Occipital lobe (tissue), 2 donors: ENCODE measurements around the gene ANKRD33B. TPM values are rescaled to one million over a fixed set of nuclear protein-coding genes. Genes with fewer than 3 reads are reported as not detected.
"Not testable (repeated sequence)": the region's sequence is repeated elsewhere in the genome, so short reads cannot be mapped to it uniquely, and the experiment has no call there.

Source experiments
- DNase-seq: peaks from one replicate; lab custom pipeline; 2025; lab: John Stamatoyannopoulos, UW
- total RNA-seq: library from RNA; depleted of rRNA; stranded (reverse); fragments of >200 nt; gene quantifications from one replicate; pipeline ENCODE4 v1.2.3, GENCODE V29; 2014

The ANKRD33B gene
- total RNA-seq, 1 donor from 2014 or later: 4.2 TPM

GRCh38 chr5:10635257-10635866 lies 71.5 kb downstream of the ANKRD33B start:
- DNase-seq: no peak

GRCh38 chr5:10635867-10636350 lies 72.0 kb downstream of the ANKRD33B start:
- DNase-seq: no peak

GRCh38 chr5:10636363-10637142 lies 72.7 kb downstream of the ANKRD33B start:
- DNase-seq: no peak

- no peak for DNase-seq
Measured at GRCh38 chr5:10637944-10638343, 74.1 kb downstream of the ANKRD33B start.

- not testable (repeated sequence) for DNase-seq
Measured at GRCh38 chr5:10638723-10639122, 74.9 kb downstream of the ANKRD33B start.

GRCh38 chr5:10639846-10640368 lies 76.0 kb downstream of the ANKRD33B start:
- DNase-seq: no peak

- no peak for DNase-seq
Measured at GRCh38 chr5:10642367-10642766, 78.5 kb downstream of the ANKRD33B start.

GRCh38 chr5:10644192-10644591 lies 80.3 kb downstream of the ANKRD33B start:
- DNase-seq: no peak

- DNase-seq: no peak
Measured at GRCh38 chr5:10645146-10645545, 81.3 kb downstream of the ANKRD33B start.

- DNase-seq: no peak
Measured at GRCh38 chr5:10645671-10646070, 81.8 kb downstream of the ANKRD33B start.

- DNase-seq: no peak
Measured at GRCh38 chr5:10647640-10648039, 83.8 kb downstream of the ANKRD33B start.

- DNase-seq: no peak
Measured at GRCh38 chr5:10648806-10649665, 85.2 kb downstream of the ANKRD33B start.

GRCh38 chr5:10649666-10650380 lies 86.0 kb downstream of the ANKRD33B start:
- no peak for DNase-seq

- no peak for DNase-seq
Measured at GRCh38 chr5:10652151-10652550, 88.3 kb downstream of the ANKRD33B start.

- DNase-seq: no peak
Measured at GRCh38 chr5:10652606-10653005, 88.7 kb downstream of the ANKRD33B start.

GRCh38 chr5:10653043-10653442 lies 89.2 kb downstream of the ANKRD33B start:
- no peak for DNase-seq

GRCh38 chr5:10653751-10654400 lies 90.0 kb downstream of the ANKRD33B start:
- DNase-seq: no peak

- no peak for DNase-seq
Measured at GRCh38 chr5:10654566-10654965, 90.7 kb downstream of the ANKRD33B start.

- no peak for DNase-seq
Measured at GRCh38 chr5:10655161-10655971, 91.5 kb downstream of the ANKRD33B start.
